ENCODE results near the gene AP3B2.
"Not testable (repeated sequence)": the region's sequence is repeated elsewhere in the genome, so short reads cannot be mapped to it uniquely, and the experiment has no call there.

The AP3B2 gene

DNA sequence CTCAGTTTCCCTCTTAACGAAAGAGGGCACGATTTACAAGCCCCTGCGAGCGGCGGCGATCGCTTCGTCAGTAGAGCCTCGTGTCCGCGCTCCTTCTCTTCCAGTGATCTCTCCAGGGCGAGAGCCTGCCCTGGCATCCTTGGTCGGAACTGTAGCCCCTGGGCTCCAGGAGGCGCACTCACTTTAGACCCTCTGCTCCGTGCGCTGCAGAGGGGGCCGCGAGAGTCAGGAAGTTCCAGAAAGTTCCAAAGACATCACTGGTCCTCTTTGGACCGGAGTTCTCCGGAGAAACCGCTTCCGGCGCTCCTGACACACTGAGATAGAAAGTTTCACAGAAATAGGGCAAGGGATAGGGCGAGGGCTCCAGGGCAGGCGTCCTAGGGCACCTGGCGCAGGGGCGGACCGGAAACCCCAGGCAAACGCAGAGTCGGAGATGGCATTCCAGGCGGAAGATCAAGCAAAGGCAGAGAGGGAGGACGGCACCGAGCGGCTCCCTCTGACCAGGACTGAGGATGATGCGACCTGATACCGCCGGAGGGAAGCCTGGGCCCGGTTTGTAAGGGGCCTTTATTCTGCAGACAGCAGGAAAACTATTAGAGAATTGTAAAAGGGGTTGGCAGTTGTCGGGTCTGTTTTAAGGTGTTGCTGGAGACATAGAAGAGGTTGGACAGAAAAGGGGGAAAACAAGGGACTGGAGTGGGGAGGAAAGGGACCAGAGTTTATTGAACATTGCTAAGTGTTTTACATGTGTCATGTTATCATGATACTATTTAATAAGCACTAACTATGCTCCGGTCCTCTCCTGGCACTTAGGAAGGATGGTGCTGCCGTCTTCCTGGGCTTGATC lies 61.2 kb downstream of the AP3B2 start:
- DNase-seq (ENCODE audit: low read depth, low spot score): no peak

DNA sequence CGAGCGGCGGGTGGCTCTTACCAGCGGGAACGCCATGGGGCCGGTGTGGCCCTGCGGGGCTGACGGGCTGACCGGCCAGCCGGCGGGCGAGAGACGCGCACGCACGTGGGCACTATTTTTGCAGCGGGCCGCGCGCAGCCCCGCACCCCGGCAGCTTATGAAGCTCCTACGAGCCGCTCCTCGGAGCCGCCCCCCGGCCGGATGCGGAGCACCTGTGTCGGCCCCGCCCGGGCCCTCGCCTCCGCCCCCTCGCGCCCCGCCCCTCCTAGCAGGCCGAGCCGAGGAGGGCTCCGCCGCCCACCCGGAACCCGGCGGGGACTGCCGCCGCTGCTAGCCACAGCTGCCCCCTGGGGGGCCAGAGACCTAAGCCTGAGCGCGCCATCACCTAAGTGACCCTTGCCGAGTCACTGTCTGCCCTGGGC lies 61.8 kb downstream of the AP3B2 start:
- DNase-seq (ENCODE audit: low read depth, low spot score): no peak

DNA sequence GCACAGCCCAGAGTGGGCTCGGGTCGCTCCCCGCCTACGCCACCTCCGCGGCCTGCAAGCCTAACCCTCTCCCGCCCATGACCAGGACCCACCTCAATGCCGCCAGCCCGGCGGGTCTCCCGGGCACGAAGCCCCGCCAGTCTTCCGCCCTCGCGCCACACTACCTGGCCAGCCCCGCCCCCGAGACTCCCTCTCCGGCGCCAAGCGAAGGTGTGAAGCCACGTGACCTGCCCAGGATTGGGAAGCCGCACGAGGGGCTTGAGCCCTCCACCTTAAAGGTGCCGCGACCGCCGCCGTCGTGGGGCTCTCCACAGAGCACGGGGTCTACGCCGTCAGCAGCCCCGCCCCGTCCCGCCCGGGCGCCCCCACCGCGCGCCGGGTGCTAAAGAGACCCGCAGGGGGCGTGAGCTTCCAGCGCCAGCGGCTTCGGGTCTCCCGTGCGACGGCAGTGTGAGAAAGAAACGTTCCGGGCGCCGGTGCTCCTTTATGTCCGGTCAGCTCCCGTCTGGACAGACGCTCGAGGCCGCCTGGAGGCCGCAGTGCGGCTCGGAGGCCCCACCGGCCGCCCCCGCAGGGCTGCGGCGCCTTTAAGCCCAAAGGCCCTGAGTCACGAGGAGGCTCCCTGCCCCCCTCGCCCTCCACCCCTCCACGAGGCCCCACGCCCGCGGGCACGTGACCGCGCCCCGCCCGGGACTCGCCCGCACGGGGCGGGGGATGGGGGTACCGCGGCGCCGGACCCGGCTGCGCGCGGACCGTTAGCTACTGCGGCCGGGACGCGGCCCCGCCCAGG lies 62.4 kb downstream of the AP3B2 start, which contains the start of gene CPEB1:
TSS of gene CPEB1 (minus strand) at position 319 of the 790 bp plus-strand sequence. CDS start 18,904 bp downstream, outside the sequence.
- no peak for DNase-seq (ENCODE audit: low read depth, low spot score)

DNA sequence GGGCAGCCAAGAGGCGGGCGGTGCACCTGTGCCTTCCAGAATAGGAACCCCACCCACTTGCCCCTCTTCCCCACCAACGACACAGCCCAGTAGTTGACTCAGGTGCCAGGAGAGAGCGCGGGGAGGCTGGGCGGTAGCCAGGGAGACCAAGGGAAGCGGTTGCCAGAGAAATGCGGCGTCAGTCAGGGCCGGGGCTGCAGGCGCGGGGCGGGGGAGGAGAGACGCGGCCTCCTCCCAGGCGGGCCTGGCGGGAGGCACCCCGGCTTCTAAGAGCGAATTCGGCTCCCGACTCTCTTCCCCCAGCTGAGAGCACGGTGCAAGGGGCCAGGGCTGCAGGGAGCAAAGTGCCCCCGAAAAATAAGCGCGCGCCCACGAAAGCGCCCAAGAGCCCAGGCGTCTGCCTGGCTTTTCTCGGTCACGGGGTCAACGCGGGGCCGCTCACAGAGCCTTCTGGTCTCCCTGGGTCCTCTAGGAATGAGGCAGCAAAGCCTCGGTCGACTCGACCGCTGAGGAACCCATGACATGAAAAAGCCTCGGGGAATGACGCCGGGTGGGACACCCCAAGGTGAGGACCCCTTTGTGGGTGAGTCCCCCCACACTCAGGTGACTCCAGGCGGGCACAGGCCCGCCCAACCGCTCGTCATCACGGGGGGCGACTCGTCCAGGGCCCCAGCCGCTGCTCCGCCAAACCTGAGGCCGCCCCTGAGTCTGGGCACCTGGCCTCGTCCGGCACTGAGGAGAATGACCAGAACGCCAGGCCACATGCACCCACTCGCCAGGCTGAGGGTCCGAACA lies 63.2 kb downstream of the AP3B2 start:
- DNase-seq (ENCODE audit: low read depth, low spot score): no peak

DNA sequence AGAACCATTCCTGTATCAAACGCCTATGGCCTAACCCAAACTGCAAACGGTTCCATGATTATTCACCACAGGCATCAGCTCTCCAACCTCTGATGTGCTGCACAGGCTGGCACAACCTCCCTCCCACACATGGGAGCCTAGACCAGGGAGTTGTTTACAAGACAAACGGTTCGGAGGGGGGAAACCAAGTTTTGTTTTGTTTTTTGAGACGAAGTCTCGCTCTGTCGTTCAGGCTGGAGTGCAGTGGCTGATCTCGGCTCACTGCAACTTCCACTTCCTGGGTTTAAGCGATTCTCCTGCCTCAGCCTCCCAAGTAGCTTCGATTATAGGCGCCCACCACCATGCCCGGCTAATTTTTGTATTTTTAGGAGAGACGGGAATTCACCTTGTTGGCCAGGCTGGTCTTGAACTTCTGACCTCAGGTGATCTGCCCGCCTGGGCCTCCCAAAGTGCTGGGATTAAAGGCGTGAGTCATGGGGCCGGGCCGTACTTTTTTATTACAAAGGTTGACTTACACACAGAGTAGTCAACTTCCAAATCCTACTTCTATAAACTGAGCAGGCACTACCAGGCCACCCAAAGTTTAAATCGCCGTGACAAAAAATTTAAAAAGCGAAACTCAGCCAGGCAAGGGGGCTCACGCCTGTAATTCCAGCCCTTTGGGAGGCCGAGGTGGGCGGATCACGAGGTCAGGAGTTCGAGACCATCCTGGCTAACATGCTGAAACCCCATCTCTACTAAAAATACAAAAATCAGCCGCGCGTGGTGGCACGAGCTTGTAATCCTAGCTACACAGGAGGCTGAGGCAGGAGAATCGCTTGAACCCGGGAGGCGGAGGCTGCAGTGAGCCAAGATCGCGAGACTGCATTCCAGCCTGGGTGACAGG lies 64.5 kb downstream of the AP3B2 start:
- DNase-seq (ENCODE audit: low read depth, low spot score): not testable (repeated sequence)

DNA sequence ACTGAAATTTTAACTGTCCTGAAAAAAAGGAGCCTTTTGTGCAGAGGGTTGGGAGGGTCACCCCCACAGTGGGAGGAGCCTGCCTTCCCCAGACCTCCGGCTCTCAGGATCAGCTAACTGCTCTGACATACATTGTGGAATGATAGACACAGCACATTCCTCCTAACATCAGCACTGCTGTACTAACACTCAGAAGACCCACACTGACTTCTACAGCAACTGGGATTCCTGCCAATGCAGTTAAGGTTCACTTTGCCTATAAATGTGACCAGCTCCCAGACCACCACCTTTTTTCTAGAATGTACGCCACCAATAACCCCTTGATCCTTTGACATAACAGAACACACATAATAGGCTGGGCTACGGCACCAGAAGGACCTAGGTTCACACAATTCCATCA lies 65.7 kb downstream of the AP3B2 start:
- DNase-seq (ENCODE audit: low read depth, low spot score): no peak

DNA sequence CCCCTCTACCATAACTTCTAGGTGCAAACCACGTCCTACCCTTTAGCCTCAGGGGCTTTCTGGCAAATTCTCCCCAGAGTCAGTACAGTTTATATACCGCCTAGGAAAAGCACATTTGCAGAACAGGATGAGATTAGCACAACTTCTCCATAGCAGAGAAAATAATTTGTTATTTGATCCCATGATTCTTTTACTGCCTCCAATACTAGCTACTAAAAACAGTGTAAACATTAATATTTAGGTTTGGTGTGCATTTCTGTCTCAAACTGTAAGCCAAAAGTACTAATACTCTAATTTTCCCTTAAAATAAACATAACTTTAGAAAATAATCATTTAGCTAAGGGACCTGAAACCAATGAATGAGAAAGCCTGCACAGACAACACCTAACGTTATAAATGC lies 67.0 kb downstream of the AP3B2 start:
- DNase-seq (ENCODE audit: low read depth, low spot score): no peak

DNA sequence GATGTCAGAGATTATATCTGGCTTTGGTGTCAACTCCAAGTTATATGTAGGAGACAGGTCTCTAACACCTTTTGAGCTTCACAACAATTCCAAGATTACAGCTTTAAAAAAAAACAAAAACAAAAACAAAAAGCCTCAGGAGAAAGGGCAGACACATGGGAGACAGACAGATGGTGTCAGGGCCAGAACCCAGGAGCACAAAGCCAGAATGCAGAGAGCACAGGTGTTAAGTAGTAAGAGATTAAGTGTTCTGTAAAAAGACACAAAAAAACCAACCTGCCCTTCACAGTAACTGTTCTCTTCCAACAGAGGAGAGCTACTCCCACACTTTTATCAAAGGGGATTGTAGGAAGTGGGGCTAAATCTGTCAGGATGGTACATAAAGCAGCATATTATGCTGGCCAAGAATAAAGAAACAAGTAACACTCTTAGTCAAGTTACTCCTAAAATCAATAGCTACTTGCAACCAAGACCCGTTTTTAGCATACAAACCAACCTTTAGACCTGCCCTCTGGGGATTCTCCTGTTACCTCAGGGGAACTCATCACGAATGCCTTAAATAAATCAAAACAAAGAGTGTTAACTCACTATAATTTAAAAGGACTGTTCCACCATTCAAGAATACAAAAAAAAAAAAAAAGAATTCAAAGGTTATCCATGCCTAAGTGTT lies 68.4 kb downstream of the AP3B2 start:
- no peak for DNase-seq (ENCODE audit: low read depth, low spot score)

DNA sequence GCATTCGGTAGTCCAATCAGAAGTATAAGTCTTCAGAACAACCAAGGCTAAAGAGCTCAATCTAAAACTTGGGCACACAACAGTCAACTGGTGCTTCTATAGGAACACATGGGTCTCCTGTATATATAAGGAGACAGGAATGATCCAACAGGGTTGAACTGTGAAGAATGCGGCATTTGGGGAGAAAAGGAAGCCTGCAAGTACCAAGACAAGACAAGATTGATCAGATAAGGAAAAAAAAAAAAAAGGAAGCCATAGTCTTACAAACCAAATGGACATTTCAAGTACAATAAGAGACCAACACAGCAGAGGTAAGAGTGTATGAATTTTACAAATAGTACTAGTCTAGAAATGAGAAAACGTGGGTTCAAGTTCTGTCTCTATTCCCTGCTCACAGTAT lies 69.0 kb downstream of the AP3B2 start:
- DNase-seq (ENCODE audit: low read depth, low spot score): no peak

DNA sequence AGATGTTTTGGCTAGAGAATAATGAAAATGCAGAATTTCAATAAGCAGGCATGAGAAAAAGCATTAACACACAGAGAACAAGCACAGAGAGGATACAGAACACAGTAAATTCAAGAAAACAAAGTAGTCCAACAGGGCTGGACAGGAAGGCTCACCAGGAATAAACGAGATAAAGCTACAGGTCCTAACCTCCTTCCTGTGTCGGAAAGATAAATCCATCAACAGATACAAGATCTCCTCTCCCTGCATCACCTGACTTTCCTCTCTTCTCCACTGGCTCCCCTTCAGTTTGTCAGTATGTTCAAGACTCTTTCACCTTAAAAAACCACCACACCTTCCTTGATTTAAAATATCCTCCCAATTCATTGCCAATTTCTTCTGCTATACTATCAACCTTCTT lies 73.9 kb downstream of the AP3B2 start:
- no peak for DNase-seq (ENCODE audit: low read depth, low spot score)

DNA sequence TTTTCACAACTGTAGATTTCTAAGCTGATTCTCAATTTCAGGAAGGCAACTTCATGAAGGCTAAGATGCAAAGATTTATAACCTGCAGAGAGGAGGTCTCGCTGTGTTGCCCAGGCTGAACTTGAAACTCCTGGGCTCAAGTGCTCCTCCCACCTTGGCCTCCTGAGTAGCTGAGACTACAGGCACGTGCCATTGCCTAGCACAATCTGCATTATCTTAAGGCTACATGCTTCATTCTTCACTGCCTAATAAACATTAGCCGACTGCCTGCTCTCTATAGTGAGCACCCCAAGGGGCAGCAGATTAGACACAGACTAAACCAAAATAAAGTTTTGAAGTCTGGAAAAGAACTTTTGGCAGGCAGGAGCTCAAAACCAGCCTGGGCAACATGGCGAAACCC lies 79.6 kb downstream of the AP3B2 start:
- DNase-seq (ENCODE audit: low read depth, low spot score): no peak

DNA sequence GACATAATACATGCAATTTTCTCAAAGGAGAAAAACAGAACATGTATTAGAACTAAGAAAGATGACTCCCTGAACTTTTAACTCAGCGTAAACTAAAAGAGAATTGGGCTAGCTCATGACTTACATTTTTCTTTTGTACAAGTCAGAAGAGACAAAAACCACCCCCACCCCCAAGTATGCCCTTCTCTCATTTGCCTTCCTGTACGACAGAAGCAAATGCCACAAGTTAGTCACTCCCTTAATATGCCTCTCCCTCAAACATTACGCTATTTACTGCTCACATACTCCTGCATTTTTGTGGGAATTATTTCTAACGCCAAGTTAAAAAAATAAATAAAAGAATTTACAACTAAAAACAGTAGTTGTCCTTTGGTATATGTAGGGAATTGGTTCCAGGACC lies 84.5 kb downstream of the AP3B2 start:
- no peak for DNase-seq (ENCODE audit: low read depth, low spot score)

DNA sequence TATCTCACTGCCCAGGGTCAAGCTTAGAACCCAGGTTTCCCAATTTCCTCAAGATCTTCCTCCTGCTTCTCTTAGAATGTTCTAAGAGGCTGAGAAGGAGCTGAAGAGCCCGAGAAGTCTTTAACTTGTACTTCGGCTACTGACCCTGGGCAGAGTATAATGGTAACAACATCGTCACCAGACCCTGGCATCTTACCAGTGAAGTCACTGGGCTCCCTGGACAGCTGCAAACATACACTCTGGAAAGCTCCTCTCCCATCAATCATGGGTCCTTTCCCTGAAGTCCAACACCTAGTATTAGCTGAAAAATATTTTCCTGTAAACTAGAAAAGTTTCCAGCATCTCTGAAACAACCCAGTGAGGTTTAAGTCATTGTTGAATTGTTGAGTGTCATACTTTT lies 85.2 kb downstream of the AP3B2 start:
- DNase-seq (ENCODE audit: low read depth, low spot score): no peak

DNA sequence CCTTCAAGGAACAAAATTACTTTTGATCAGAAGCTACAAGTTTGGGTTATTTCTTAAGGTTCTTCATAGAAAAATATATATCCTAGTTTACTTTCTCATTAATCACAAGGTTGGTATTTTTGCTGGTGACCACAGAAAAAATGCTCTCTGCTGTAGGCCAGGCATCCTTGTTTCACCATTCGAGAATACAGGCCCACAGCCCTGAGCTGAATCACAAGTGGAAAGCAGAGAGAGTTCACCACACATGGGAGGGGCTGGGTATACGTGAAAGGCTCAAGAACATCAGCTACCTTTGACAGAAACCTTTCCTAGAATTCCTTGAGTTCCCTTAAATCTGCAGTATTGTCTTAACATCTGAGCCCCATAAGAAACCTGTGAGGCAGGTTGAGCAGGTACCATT lies 85.7 kb downstream of the AP3B2 start:
- DNase-seq (ENCODE audit: low read depth, low spot score): no peak

DNA sequence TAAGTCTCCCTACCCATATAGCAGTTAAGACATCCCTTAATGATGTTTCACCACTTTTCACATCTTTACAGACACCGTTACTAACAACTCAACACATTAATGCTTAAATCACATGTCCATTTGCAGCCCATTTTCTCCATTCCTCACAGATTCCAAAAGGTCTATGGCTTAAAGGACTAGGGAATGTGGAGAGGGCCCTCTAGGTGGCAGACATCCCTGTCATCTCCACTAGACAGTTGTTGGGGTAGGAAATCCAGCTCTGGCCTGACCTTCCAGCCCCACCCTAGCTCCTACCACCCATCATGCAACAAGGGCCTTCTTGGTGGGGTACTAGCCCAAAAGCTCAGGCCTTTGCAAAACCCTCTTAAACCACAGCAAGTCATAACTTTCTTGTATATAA lies 87.7 kb downstream of the AP3B2 start:
- no peak for DNase-seq (ENCODE audit: low read depth, low spot score)

DNA sequence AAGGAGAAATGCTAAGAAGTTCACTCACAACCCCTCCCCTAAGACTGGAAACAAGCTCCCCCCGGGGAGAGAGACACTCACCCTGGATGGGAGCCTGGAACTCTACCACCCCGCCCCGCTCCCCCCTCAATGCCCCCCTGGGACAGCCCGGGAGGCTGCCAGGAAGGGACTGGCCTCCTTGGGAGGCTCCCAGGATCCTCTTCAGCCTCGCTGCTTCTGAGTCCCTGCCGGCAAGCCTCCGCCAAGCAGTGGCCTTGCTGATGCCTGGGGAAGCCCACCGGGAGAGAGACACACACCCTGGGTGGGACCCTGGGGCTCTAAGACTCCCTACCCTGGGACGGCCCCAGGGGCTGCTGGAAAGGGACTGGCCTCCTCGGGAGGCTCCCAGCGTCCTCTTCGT lies 95.9 kb downstream of the AP3B2 start:
- DNase-seq (ENCODE audit: low read depth, low spot score): no peak

DNA sequence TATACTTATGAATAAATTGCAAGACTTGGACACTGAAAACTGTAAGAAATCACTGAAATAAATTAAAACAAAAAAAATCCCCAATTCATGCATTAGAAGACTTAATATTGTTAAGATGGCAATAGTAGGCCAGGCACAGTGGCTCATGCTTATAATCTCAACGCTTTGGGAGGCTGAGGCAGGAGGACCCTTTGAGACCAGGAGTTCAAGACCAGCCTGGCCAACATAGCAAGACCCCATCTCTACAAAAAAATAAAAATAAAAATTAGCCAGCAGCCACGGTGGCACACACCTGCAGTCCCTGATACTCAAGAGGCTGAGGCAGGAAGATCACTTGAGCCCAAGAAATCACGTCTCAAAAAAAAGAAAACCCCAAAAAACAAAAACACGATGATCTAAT lies 98.3 kb downstream of the AP3B2 start:
- DNase-seq (ENCODE audit: low read depth, low spot score): no peak

Measured in smooth muscle cell of the brain vasculature (primary cell).